SU-DHL-6 (cell line): ENCODE data around the gene NOS1AP.

Source experiments
- CTCF ChIP-seq: fragments of 200-600 bp; sonication (generic); IDR thresholded peaks from one replicate; pipeline ENCODE4 v1.5.1; 2017; ENCODE audit warnings: antibody characterized with exemption, mild to moderate bottlenecking, low read length, moderate library complexity; ENCODE audit not compliant: insufficient read depth, poor library complexity, severe bottlenecking
- EZH2phosphoT487 ChIP-seq: fragments of 200-600 bp; sonication (generic), shearing (Covaris generic); conservative IDR thresholded peaks from 2 replicates; pipeline ENCODE4 v1.6.1; 2018; ENCODE audit warnings: mild to moderate bottlenecking, antibody characterized with exemption, low read length, moderate library complexity, mixed read lengths

GRCh38 chr1:162042361-162042760 lies 27.1 kb upstream of the NOS1AP start:
- no peak for TF ChIP-seq CTCF
- no peak for TF ChIP-seq EZH2phosphoT487
